Stimulated activated CD4-positive, alpha-beta T cell treated with anti-CD3 and anti-CD28 coated beads, TNF-alpha, amount 100 ng/mL, for 1 hour (primary cell): ENCODE measurements around the gene SPTB.

Experiments used
- DNase-seq, 3 donors: peaks; one replicate each; pipeline ENCODE4 v3.0.0-alpha.2; 2020; ENCODE audit warnings: low read depth in 3 of 3, low spot score in 1 of 3

Gene SPTB

DNA sequence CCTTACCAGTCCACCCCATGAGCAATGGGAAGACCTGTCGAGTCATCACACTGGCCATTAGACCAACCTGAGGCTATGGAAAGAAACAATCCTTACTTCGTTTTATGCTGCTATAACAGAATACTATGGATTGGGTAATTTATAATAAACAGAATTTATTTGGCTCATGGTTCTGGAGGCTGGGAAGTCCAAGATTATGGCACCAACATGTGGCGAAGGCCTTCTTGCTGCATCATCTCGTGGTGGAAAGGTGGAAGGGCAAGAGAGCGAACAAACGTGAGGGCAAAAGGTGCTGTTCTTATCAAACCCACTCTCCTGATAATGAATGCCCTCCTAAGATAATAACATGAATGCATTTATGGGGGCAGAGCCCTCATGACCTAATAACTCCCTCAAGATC lies 9.6 kb upstream of the SPTB start:
- no peak for DNase-seq

DNA sequence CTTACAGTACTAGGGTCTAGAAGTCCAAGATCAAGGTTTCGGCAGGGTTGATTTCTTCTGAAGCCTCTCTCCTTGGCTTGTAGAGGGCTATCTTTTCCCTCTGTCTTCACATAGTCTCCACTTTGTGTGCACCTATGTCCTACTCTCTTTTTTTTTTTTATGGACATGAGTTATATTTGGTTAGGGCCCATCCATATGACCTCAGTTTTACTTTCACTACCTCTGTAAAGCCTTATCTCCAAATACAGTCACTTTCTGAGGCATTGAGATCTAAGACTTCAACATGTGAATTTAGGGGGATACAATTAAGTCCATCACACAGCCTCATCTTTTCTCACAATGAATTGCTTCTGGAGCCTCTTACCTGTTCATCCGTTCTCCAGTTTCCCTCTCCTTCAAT lies 5.9 kb upstream of the SPTB start:
- DNase-seq, result no peak

DNA sequence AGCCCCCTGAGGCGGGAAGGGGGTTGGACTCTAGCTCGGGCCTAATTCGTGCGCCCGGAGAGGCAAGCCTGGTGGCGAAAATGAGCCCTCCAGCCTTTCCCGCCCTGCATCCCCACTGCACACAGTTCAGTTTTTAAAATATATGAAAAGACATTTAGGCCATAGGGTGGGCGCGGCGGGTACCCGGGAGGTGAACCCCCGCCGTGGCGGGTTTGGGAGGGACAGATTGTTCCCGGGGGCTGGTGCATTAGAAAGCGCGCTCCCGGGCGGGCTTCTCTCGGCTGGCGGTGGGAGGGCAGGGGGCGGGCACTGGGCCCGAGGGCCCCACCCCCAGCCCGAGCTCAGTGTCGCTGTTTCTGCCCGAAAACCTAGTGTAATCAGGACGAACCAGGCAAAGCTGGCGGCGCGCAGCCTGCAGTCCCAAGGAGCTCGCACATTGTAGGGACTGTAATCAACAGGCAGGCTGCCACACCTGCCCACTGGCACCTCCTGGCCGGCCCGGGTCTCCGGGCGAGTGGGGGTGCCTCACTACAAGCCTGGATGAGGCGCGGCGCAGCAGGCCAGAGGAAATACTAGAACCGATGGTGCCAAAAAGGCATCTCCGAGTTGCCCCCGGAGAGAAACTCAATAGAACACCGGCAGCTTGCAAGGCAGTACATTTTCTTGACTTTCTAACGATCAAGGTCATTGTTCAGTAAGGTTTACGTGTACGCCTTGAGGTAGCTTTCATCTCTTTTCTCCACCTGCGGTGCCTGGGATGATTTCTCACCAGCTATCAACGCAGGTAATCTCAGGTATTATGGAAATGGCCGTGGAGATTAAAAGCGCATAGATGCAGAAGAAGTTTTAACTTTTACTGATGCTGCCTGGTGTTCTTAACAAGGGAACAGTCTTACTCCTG lies 764 bp upstream of the SPTB start:
- peak; percentile 12 to 51 (median 27) for DNase-seq

DNA sequence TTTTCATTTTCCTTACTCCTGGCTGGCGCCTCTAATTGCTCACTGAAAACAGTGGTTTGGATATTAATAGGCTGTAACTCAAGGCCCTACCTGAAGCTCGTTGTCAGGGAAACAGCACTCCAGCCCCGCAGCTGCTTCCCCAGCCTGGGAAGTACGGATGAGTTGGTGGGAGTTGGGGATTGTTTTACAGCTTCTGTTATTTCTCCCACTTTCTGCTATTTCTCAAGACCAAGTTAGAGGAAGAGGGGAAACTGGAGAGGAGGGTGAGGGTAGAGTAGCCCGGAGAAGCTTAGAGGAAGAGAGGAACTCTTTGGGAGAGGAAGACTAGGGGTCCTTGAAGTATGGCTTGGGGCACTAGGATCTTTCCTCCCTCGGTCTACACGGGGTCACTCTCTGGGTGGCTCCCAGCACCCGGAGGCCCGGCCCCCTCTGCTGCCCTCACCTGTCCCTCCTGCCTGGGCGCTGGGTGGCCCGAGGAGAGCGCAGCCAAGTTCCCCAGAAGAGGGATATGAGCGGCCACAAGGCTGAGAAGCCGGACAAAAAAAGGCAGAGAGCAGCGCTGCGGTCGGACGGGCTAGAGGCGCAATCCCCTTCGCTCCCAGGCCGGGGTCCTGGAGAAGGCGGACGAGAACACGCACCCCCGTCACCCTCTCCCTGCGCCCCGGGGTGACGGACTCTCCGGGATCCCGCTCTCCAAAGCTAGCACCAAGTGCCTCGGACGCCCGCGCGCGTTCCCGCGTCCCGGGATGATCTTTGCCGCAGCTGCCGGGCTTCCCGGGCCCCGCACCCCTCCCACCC lies 671 bp downstream of the SPTB start:
- DNase-seq, result no peak

DNA sequence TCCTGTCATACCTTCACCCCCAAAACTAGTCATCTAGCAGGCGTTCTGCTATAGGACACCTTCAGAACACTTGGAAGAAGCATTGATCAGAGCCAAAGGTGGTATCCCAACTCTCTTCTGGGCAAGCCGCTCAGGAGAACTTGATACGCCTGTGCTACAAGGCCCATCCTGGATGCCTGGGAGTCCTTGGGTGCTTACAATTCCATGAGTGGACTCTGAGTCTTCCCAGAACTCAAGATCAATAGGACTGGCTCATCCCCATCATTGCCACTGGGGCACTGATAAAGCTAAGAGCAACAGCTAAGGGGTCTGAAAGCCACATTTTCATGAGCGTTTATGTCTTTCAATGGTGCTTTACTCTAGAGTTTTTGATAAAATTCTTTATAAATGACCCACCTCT lies 1.9 kb downstream of the SPTB start:
- no peak for DNase-seq

DNA sequence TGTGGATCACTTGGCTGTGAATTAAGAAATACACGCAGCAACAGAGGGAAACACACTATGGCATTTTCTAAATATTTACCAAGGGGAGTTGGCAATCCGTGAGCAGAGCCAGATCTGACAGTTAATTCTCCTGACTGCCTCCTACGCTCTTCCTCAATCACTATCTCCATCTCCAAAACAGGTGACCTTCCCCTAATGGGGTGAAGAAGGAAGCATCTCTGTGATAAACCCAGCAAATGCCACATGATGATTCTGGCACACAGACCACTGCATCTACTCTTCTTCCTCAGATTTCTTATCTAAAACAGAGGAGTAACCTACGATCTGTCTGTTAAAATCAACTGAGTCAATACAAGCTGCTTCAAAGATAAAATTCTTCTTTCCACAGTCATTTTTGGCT lies 4.4 kb downstream of the SPTB start:
- no peak for DNase-seq

DNA sequence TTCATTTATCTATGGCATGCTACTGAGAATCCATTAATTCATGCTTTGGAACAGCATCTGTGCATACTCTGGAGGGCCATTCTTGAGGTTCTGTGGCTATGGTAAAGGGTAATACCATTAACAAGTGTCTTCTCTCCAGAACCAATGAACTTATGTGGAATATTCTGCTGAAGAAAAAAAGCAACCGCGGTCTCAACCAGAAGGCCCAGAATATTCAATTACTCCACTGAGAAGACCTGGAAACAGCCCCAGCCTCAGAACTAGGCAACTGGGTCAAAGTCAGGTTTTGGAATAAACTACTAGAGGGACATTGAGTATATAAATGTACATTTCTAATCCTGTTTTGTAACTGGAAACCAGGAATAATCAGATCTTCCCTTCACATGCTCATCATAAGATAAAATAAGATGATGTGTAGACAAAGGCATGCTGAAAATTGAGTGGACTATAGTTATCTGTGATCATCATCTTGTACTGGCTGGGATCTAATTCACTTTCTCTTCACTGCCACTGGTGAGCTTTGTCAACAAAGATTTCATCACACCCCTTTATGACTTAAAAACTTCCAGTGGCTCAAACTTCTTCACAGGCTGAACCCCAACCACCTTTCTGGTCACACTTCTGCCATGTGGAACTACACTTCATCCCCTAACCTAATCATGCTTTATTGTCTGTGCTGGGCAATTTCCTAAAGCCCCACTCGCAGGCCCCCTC lies 6.0 kb downstream of the SPTB start:
- no peak for DNase-seq

DNA sequence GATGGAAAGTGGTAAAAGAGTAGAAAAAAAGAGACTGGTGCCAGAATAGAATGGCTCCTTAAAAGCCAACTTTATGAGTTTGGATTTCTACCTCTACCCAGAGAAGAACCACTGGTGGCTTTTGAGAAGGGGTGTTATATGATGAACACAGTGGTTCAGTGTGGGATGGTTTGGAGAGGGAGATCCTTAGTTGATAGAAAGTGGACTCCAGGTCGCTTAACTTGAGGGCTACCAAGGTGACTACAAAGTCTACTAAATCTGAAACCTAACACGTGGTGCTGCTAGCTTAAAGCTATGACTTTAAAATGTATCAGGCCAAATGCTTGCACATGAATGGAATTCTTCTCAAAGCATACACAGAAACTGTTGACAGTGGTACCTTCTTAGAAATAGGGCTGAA lies 8.4 kb downstream of the SPTB start:
- DNase-seq, result no peak

DNA sequence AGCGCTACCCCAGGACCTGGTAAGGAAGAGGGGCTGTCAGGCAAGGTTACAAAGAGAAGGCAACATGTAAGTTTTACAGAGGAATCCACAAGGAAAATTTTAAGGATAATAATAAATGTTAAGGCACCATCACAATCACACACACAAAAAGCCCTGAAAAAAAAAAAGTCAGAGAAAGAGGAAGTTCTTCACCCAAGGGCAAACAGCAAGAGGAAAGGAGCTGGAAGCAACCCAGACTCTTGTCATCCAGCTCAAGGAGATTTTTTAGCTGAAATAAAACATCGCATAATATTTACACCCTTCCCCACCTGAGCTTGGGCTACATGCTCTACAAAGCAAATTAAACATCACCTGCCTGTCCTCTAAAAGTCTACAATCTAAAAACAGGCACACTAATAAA lies 9.5 kb downstream of the SPTB start:
- no peak for DNase-seq

DNA sequence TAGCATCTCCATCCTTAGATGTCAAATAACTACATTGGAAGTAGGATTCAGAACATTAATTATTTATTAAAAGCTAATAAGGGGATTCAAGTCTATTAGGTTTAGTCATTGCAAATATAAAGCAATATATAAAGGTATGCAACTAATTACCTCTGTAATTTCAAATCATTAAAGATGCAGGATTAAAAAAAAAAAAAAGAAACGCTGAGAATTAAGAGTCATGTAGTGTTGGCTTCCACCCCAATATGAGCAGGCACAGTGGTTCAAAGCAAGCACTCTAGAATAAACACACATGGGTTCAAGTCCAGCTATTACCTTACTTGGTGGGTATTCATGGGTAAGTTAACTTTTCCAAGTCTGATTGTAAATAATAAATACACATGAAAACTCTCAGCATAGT lies 10.9 kb downstream of the SPTB start:
- DNase-seq, result no peak

DNA sequence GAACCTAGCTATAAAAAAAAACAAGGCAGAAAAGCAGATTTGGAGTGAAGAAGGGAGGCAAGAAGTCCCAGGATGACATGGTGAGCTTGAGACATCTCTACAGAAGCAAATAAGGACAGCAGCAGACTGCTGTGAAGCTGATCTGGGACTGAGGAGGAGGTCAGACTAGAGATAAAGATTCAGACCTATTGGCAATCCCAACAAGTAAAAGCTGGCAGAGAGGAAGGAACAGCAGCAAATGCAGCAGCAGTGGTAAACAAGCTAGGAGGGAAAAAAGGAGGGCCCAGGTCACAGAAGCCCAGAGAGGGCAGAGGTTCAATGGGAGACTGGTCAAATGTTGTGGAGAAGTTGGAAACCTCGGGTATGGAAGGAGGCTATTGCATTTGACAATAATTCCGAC lies 11.3 kb downstream of the SPTB start:
- no peak for DNase-seq

DNA sequence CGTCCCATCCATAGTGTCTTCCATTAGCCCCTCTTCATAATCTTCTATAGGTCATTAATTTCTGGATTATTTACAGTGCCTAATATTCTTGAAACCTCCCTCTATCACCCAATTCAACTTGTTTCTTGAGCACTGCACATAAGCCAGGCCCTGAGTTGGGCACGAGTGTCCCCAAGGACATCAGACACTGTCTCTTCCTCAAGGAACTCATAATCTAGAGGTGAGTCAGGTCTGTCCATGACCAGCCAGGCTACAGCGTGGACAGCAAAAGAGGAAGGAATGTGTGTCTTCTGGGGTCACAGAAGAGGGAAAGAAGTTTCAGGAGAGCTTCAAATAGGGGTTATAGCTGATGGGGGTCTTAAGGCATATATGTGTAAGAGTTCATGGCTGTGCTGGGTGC lies 12.5 kb downstream of the SPTB start:
- DNase-seq, result no peak

DNA sequence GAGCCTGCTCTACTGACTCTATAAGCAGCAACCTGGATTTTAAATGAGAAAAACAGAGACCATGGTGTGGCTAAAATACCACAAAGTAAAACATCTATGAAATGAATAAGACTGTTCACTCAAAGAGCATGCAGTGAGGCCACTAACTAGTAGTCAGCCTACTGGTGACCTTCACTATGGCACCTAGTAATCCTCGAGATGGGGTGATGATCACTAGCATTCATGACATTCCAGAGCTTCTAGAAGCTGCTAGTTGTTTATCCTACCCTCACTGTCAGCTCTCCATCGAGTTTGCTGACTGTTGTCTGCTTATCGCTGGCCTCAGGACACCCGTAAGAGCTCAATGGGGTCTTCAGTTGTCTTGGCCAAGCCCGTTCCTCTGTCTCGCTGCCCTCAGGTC lies 13.7 kb downstream of the SPTB start:
- no peak for DNase-seq

DNA sequence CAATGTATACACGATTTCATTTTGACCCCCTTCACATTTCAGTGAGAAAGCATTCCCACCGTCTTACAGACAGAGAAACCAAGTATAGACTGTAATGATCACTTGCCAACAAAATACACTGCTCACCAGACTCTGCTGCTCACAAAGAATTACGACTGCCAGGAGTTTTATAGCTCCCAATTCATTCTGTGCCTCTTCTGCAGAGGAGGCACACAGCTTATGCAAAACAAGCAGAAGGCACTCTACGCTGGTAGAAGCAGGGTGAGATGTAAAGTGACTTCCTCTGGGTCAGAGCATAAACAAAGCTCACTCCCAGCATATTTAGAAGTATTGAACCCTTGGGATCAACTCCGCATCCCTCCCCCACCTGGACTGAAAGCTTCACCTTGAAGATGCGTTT lies 14.6 kb downstream of the SPTB start:
- no peak for DNase-seq

DNA sequence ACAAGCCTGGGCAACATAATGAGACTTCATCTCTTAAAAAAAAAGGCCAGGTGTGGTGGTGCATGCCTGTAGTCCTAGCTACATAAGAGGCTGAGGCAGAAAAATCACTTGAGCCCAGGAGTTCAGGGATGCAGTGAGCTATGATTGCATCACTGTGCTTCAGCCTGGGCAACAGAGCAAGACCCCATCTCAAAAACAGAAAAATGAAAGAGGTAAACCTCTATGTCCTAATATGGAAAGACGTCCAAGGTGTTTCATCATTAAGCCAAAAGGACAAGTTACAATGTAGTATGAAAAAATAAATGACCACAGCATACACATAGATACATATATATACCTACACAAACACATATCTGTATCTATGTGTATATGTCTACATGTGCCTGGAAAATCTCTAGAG lies 15.4 kb downstream of the SPTB start:
- DNase-seq, result no peak

DNA sequence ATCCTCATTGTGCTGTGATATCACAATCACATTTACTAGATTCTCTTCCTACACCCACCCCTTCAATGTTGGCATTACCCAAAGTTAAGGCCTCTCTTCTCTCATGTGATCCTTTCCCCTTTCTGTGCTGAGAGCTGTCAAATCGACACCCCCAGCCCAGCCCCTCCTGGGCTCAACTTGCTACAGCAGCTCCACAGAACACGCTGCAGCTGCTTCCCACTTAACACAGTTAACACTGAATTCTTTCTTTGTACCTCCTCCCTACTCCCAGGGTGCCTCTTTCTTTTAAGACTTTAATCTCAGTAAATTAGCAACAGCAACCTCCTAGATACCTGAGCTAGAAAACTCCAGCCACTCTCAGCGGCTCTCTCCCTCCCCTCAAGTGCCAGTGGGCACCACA lies 17.8 kb downstream of the SPTB start:
- no peak for DNase-seq

DNA sequence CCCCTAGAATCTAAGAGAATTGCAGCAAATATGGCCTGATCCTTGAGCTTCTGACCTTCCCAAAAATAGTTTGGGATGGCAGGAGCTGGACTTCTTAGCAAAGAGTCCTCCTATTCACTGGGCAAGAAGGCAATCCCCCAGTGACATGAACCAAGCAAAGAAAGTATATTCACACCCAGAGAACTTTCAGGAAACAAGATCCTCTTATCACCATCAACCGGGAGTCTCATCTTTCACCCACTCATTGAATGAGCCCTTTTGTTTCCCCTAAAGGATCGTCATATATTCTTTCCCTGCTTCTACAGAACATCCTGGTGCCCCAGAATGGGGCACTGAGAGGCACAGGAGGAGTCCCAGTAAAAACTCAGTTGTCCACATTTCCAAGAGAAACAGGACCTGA lies 19.7 kb downstream of the SPTB start:
- DNase-seq, result no peak

DNA sequence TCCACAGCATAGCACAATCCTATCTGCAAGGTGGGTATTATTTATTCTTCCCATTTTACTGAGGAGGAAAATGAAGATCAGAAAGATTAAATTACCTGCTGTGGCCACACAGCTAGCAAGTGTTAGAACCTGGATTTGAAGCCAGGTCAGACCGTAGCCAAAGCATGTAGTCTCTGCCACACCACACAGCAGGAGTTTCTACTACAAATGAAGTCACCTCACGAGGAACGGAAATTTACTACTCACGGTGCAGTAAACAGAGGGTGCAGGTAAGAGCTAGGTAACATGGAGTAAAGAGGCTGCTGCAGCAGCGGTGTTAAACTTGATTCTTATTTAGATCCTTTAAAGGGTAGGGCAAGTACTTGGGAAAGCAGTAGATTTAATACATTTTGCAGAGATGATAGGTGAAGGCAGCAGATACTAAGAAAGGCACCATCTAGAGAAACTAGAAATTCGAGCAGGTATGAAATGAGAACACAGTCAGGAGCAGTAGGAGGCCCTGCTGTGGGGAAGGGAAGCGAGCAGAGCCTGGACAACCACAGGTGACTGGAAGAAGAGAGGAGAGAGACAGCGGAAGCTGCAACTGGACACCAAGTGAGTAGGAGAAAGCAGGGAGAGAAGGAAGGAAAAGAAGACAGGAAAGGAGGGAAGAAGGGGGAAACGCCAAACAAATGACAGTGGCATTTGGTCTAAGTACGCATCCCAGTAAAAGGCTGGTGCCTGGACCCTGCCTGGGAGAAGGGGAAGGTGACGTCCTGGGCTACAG lies 21.5 kb downstream of the SPTB start:
- DNase-seq, result no peak

DNA sequence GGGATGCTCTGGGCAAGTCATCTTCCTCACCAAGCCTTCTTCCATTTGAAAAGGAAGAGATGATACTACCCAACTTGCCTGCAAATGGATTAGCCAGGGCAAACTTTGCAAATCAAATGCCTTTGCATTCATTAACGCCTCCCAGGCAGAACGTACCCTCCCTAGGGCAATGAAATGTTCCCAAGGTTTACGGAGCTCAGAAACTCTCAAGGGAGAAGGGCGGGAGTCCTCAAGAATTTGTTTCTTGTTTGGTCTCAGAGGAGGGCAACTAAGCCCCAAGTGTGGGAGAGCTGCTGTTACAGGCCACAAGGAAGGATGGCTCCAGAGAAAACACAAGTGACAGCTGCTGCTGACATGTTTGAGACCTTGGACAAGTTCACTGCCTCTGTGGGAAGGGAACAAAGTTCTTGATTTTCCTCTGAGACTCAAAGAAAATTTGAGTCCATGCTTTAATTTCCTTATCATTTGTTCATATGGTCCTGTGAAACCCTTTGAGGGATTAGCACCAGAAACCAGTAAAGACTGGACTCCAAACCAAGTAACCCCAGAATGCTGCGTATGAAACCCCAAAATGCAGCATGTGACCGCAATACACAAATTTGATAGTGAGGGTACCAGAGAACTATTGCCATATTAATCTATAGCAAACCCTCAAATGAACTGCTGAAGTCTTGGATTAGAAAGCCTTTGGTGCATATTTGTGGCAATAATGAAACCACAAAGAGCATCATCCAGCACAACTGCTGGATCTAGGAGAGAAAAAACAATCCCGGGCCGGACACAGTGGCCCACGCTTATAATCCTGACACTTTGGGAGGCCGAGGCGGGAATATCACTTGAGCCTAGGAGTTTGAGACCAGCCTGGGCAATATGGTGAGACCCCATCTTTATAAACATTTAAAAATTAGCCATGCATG lies 22.9 kb downstream of the SPTB start:
- no peak for DNase-seq
